Measurements from ENCODE around the gene PGAP3.
"Not testable (repeated sequence)": the region's sequence is repeated elsewhere in the genome, so short reads cannot be mapped to it uniquely, and the experiment has no call there.

Gene PGAP3

GRCh38 chr17:39687546-39688474, at the start of gene PGAP3:
PGAP3 (minus strand) TSS chr17:39688057; CDS start chr17:39688014, 43 bp downstream.
- DNase-seq (ENCODE audit: low spot score), result peak; percentile 89

- DNase-seq (ENCODE audit: low spot score), result no peak
These were observed 49.4 kb upstream of the PGAP3 start for GRCh38 chr17:39737206-39737759.

- no peak for DNase-seq (ENCODE audit: low spot score)
These were observed 48.7 kb upstream of the PGAP3 start for GRCh38 chr17:39736319-39737165.

- DNase-seq (ENCODE audit: low spot score), result no peak
These were observed 48.0 kb upstream of the PGAP3 start for GRCh38 chr17:39735882-39736281.

GRCh38 chr17:39732586-39732985, 44.7 kb upstream of the PGAP3 start:
- no peak for DNase-seq (ENCODE audit: low spot score)

- DNase-seq (ENCODE audit: low spot score), result peak; percentile 92
These were observed 42.5 kb upstream of the PGAP3 start, which contains the start of gene MIEN1 for GRCh38 chr17:39730095-39730921. MIEN1 (minus strand) TSS chr17:39730532; CDS start chr17:39730495, 37 bp downstream.

GRCh38 chr17:39729280-39729851, 41.5 kb upstream of the PGAP3 start:
- DNase-seq (ENCODE audit: low spot score), result no peak

GRCh38 chr17:39727556-39727955, 39.7 kb upstream of the PGAP3 start:
- no peak for DNase-seq (ENCODE audit: low spot score)

GRCh38 chr17:39726617-39727016, 38.8 kb upstream of the PGAP3 start:
- no peak for DNase-seq (ENCODE audit: low spot score)

- DNase-seq (ENCODE audit: low spot score), result not testable (repeated sequence)
These were observed 38.1 kb upstream of the PGAP3 start for GRCh38 chr17:39725923-39726322.

GRCh38 chr17:39724731-39725130, 36.9 kb upstream of the PGAP3 start:
- DNase-seq (ENCODE audit: low spot score), result no peak

- DNase-seq (ENCODE audit: low spot score), result no peak
These were observed 35.4 kb upstream of the PGAP3 start for GRCh38 chr17:39722965-39723848.

- DNase-seq (ENCODE audit: low spot score), result no peak
These were observed 34.2 kb upstream of the PGAP3 start for GRCh38 chr17:39722104-39722503.

- DNase-seq (ENCODE audit: low spot score), result no peak
These were observed 31.9 kb upstream of the PGAP3 start for GRCh38 chr17:39719563-39720355.

GRCh38 chr17:39717660-39718059, 29.8 kb upstream of the PGAP3 start:
- DNase-seq (ENCODE audit: low spot score), result no peak

GRCh38 chr17:39716879-39717536, 29.2 kb upstream of the PGAP3 start:
- no peak for DNase-seq (ENCODE audit: low spot score)

- no peak for DNase-seq (ENCODE audit: low spot score)
These were observed 28.4 kb upstream of the PGAP3 start for GRCh38 chr17:39716073-39716818.
